Left hindlimb (tissue), 1 donor: ENCODE measurements around the gene CHRNA9.
"Not testable (repeated sequence)": the region's sequence is repeated elsewhere in the genome, so short reads cannot be mapped to it uniquely, and the experiment has no call there.

Experiments used
- DNase-seq: peaks from one replicate; pipeline ENCODE4 v3.0.0-alpha.2; 2018

CHRNA9 gene

GRCh38 chr4:40334591-40335524 lies at the start of gene CHRNA9:
Gene CHRNA9, plus strand, starts transcription at chr4:40335333. Its CDS starts 135 bp downstream, at chr4:40335468.
- DNase-seq, result no peak

DNA sequence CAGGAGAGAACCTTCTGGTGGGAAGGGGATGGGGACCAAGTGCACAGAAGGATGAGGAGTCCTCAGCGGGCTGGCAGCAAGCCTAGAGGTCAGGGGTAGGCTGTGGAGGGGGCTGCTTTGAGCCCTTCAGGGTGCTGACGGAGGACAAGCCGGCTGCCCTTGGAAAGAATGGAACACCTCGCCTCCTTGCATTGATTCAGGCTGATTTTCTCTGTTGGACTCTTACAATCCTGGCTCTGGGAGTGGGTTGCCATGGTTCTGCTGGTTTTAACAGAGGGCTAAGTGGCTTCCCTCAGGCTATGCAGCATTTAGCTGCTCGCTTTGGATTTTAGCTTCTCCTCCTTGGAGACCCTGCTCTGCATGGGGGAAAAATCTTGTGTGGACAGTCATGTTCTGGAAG lies 49.4 kb upstream of the CHRNA9 start:
- no peak for DNase-seq

DNA sequence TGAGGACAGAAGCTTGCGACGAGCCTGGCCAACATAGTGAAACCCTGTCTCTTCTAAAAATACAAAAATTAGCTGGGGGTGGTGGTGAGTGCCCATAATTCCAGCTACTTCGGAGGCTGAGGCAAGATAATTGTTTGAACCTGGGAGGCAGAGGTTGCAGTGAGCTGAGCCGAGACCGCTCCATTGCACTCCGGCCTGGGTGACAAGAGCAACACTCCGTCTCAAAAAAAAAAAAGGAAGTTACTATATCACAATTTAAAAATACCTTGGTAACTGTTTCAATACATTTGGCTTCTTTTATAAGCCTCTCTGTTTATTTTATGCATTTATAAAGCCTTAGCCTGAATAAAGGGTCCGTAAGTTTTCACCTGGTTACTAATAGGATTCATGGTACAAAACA lies 46.6 kb upstream of the CHRNA9 start:
- no peak for DNase-seq

DNA sequence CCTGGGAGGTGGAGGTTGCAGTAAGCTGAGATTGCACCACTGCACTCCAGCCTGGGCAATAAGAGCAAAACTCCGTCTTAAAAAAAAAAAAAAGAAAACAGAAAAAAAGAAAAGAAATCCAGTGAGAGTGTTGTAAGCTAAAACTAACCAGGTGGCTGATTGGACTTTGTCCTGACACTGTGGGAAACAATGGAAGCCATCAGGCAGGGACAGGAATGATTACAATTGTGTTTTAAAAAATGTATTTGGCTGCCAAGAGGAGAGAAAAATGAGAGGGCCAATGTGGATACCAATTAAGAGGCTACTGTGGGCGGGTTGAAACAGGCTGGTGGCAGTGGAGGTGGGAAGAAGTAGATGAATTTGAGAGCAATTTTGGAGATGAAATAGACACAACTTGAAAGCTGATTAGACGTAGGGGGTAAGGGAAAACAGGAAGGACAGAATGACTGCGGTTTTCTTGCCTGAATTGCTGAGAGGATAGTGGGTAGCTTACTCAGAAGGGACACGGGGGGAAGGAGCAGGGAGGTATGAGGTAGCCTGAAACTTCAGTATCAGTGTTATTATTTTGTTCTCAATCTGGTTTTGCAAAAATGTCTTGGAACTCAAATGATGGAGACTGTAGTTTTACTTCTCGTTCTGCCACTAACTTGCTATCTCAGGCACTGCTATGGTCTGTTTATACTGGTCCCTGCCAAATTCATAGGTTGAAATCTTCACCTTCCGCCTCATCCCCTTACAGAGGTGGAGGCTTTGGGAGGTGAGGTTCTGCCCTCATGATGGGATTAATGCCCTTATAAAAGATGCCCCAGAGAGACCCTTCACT lies 45.6 kb upstream of the CHRNA9 start:
- no peak for DNase-seq

DNA sequence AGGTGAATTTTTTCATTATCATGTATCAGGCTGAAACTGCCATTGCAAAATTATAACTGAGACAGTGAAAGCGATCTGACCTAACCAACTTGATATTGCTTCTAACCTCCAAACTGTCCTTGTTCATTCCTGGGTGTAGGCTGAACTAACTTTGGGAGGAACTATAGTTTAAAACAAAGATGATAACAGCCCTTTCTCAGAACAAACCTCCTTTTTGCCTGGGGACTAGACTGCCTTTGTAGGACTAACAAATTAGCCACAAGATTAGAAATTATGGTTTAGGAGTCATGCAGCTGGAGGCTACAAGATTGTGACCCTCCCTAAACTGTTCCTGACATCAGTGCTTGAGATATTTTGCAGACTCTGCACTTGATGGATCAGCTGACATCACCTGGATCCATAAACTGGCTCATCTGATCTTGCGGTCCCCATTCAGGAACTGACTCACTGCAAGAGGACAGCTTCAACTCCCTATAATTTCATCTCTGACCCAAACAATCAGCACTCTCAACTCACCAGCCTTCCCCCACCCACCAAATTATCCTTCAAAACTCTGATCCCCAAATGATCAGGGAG lies 44.4 kb upstream of the CHRNA9 start:
- not testable (repeated sequence) for DNase-seq

- no peak for DNase-seq
Measured at GRCh38 chr4:40292313-40292759, 42.8 kb upstream of the CHRNA9 start.

GRCh38 chr4:40294339-40294738 lies 40.8 kb upstream of the CHRNA9 start:
- no peak for DNase-seq

- not testable (repeated sequence) for DNase-seq
Measured at GRCh38 chr4:40295030-40295429, 40.1 kb upstream of the CHRNA9 start.

GRCh38 chr4:40295572-40295971 lies 39.6 kb upstream of the CHRNA9 start:
- no peak for DNase-seq

- DNase-seq, result no peak
Measured at GRCh38 chr4:40299126-40299525, 36.0 kb upstream of the CHRNA9 start.

DNA sequence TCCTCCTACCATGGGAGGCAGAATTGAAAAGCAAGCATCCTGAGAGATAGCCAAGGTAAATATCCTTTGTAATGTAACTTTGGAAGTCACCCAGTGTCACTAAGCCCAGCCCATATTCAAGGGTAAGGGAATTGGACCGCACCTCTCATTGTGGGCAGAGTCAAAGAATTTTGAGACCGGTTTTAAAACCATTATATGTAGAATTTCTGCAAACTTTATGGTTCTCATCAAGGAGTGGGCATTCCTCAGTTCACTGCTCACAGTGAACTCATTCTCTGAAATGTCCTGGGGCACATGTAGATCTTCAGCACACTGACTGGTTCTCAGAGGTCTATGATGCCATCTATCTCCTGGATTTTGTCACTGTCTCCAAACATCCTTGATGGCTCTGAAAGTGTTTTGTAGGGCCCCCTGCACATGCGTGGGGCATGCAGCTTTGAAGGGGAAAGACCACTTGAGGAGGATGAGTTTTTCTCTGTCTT lies 35.3 kb upstream of the CHRNA9 start:
- DNase-seq, result no peak

DNA sequence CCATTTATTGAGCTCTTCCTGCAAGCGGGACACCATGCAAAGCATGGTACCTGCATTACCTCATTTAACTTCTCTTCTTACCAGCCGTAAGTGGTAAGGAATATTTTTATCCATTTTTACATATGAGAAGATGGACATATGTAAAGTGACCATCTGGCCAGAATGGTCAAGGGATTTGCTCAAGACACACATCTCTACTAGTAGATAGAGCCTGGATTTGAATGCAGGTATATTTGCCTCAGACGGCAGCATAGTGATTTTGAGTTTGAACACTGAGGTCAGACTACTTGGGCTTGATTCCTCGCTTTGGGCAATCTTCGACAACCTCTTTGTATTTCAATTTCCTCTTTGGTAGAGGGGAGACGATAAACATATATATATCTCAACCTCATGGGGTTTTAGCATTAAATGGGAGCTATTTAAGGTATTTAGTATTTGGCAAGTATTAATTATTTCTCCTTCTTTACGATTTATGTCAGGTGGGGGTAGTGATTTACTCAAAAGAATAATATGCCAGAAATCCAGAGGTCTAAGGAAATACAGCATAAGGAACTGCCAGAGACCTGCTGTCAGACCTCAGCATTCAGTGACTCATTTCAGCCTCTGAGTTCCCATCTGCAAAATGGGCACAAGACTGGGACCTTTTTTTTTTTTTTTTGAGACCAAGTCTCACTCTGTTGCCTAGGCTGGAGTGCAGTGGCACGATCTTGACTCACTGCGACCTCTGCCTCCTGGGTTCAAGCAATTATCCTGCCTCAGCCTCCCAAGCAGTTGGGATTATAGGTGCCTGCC lies 34.6 kb upstream of the CHRNA9 start:
- DNase-seq, result no peak

DNA sequence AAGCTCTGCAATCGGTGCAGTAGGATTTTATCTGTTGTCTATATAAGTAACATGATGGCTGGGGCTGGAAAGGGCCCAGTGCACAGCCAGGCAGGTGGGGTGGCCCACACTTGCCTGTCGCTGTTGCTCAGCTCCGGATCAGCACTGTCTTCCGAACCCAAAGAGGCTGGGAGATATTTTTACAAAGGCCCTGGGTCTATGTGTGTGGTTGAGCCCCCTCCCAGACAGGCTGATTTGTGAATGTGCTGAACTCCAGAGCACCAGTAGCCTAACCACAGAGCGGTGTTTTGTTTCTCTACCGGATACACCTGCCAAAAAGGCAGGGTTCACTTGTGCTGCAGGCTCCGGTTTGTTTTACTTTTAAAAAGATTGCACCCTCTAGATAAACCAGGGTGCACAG lies 33.5 kb upstream of the CHRNA9 start:
- DNase-seq, result no peak

GRCh38 chr4:40303751-40304150 lies 31.4 kb upstream of the CHRNA9 start:
- DNase-seq, result no peak

- no peak for DNase-seq
Measured at GRCh38 chr4:40305328-40306170, 29.6 kb upstream of the CHRNA9 start.

- no peak for DNase-seq
Measured at GRCh38 chr4:40306226-40306625, 28.9 kb upstream of the CHRNA9 start.

- no peak for DNase-seq
Measured at GRCh38 chr4:40306976-40307375, 28.2 kb upstream of the CHRNA9 start.

- DNase-seq, result no peak
Measured at GRCh38 chr4:40307627-40308497, 27.3 kb upstream of the CHRNA9 start.

DNA sequence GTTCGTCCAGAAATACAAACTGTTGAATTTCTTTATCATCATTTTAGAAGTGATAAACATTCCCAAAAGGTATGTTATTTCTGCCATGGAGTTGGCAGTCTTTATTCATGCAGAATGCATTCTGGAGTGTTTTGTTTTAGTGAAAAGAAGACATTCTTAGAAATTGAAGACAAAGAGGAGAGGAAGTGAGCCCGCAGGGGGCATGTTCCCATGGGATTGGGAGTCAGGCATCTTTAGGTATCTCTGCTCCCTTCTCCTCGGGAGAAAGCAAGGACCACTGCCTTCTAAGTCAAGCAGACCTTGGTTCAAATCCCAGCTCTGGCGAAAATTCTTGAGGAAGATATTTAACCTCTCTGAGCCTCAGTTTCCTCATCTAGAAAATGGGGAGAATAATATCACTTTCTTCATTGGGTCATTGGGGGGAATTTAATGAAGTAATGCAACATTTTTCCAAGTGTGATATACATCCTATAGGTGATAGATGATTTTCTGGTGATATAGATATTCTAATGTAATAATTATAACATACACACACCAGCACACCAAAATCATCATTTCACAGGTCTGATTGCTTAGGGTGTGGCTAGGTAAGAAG lies 26.5 kb upstream of the CHRNA9 start:
- no peak for DNase-seq

- peak; percentile 90 for DNase-seq
Measured at GRCh38 chr4:40309250-40309774, 25.8 kb upstream of the CHRNA9 start.
